ENCODE measurements around the gene C1R.

DNA sequence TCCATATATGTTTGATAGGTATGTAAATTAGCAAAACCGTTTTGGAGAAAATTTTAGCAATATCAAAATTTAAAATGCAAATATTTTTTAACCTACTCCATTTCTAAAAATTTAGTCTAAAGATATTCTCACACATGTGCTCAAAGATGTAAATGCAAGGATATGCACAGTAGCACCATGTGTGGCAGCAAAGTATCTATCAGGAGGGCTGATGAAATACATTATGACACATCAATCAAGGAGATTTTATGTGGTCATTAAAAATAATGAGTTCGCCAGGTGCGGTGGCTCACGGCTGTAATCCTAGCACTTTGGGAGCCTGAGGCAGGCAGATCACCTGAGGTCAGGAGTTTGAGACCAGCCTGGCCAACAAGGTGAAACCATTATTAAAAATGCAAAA lies 8.0 kb upstream of the C1R start:
- TF ChIP-seq POLR2A (IDR thresholded peaks at IDR 0.05; ENCODE audit: control extremely low read depth in 1 of 2, low read depth in 2 of 2, low read length in 2 of 2) (no peak), TAF1 (IDR thresholded peaks at IDR 0.05; ENCODE audit: low read depth, low read length) (no peak), CEBPB (IDR thresholded peaks at IDR 0.05; ENCODE audit: low read depth, low read length) (no peak), GABPA (IDR thresholded peaks at IDR 0.05; ENCODE audit: borderline replicate concordance, insufficient read depth, low read length) (no peak)
- TF ChIP-seq, protein P1, sequence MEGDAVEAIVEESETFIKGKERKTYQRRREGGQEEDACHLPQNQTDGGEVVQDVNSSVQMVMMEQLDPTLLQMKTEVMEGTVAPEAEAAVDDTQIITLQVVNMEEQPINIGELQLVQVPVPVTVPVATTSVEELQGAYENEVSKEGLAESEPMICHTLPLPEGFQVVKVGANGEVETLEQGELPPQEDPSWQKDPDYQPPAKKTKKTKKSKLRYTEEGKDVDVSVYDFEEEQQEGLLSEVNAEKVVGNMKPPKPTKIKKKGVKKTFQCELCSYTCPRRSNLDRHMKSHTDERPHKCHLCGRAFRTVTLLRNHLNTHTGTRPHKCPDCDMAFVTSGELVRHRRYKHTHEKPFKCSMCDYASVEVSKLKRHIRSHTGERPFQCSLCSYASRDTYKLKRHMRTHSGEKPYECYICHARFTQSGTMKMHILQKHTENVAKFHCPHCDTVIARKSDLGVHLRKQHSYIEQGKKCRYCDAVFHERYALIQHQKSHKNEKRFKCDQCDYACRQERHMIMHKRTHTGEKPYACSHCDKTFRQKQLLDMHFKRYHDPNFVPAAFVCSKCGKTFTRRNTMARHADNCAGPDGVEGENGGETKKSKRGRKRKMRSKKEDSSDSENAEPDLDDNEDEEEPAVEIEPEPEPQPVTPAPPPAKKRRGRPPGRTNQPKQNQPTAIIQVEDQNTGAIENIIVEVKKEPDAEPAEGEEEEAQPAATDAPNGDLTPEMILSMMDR (IDR thresholded peaks at IDR 0.05; ENCODE audit: control extremely low read depth in 1 of 3, insufficient read depth in 1 of 3, low read depth in 1 of 3, low read length in 3 of 3): no peak
- TF ChIP-seq, protein P2, sequence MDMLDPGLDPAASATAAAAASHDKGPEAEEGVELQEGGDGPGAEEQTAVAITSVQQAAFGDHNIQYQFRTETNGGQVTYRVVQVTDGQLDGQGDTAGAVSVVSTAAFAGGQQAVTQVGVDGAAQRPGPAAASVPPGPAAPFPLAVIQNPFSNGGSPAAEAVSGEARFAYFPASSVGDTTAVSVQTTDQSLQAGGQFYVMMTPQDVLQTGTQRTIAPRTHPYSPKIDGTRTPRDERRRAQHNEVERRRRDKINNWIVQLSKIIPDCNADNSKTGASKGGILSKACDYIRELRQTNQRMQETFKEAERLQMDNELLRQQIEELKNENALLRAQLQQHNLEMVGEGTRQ (IDR thresholded peaks at IDR 0.05; ENCODE audit: low read length): no peak
- TF ChIP-seq, protein P3, sequence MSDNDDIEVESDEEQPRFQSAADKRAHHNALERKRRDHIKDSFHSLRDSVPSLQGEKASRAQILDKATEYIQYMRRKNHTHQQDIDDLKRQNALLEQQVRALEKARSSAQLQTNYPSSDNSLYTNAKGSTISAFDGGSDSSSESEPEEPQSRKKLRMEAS (IDR thresholded peaks at IDR 0.05): no peak
